Measurements from ENCODE around the gene ROR1. TPM values are rescaled to one million over a fixed set of nuclear protein-coding genes. Genes with fewer than 3 reads are reported as not detected.
"Not testable (repeated sequence)": the region's sequence is repeated elsewhere in the genome, so short reads cannot be mapped to it uniquely, and the experiment has no call there.

The ROR1 gene
- total RNA-seq, 1 experiment from 2014 or later: 1.4 TPM

DNA sequence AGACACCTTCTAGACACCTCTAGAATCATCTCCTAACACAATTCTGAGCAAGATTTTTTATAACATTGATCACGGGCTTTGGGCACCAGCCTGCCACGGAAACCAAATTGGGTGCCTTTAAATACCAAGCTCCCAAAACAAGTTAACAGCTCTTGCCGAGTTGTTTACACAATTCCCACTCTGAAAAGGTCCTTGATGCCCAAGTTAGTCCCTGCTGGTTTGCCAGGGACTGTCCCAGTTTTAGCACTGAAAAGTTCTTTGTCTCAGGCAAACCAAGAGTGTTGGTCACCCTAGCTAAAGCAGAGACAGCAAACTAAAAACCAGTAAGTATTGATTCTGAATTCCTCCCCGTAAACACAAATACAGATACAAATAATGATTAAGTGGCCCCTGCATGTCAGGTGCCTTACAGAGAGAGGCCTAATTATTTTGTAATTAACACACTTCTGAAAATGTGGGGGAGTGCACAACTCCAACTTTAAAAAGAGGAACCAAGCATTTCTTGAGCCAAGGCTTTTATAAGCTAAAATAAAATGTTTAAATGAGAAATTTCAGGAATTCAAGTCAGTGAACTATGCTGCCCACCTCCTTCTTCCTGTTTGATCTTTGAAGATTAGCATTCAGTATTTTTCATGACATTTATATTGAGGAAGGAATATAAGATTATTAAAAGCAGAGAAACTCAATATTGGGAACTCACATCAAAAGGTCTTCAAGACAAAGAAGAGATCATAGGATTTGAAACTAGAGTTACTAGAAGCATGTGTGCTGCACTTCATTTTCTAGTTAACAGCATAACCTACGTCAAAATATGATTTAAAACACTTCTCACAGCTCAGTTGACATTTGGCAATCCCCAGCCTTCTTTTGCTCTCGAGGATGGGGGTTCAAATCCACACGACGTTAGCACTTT is 420.6 kb downstream of the ROR1 start:
- H3K9me3 ChIP-seq: no peaks in the 10 kb centered on the region
- H3K4me3 ChIP-seq: no peak overlapping the region
- no peaks in the 10 kb centered on the region for H3K36me3 ChIP-seq
- H3K27me3 ChIP-seq: no peaks in the 10 kb centered on the region
- no peak for DNase-seq

DNA sequence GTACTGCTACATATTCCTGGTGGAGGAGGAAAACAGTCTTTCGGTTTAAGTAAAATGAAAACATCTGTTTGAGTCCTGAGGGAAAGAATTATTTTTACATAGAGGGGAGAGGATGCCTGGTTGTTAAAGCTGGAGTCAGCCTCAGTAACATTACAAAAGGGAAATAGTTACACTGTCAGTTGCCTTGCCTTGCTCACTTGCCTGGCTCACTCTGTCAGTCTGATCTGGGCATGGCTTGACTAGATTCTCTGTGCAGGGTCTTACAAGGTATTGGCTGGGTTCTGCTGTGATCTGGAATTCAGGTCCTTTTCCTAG is 421.2 kb downstream of the ROR1 start:
- H3K4me3 ChIP-seq: no peak overlapping the region
- DNase-seq: no peak
- no peaks in the 10 kb centered on the region for H3K9me3 ChIP-seq
- no peaks in the 10 kb centered on the region for H3K36me3 ChIP-seq
- H3K27me3 ChIP-seq: no peaks in the 10 kb centered on the region

- H3K9me3 ChIP-seq: no peaks in the 10 kb centered on the region
- no peaks in the 10 kb centered on the region for H3K36me3 ChIP-seq
- H3K4me3 ChIP-seq: no peak overlapping the region
- H3K27me3 ChIP-seq: no peaks in the 10 kb centered on the region
- no peak for DNase-seq
Observed at GRCh38 chr1:64196074-64196870, 422.5 kb downstream of the ROR1 start.

DNA sequence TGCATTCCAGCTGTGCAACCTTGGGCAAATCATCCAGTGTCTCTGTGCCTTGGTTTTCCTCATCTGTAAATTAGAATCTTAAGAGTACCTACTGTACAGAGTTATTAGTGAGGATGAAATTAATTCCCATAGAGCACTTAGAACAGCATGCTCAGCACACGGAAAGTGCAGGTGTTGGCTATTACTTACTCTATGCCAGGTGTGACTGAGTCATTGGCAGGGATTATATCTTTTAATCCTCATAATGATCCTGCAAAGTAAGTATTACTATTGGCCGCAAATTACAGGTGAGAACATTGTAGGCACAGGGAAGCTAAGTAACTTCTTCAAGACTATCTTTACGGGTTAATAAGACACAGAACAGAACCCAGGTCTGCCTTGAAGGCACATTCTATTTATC is 423.3 kb downstream of the ROR1 start:
- no peaks in the 10 kb centered on the region for H3K27me3 ChIP-seq
- H3K4me3 ChIP-seq: no peak overlapping the region
- no peaks in the 10 kb centered on the region for H3K36me3 ChIP-seq
- no peak for DNase-seq
- no peaks in the 10 kb centered on the region for H3K9me3 ChIP-seq

DNA sequence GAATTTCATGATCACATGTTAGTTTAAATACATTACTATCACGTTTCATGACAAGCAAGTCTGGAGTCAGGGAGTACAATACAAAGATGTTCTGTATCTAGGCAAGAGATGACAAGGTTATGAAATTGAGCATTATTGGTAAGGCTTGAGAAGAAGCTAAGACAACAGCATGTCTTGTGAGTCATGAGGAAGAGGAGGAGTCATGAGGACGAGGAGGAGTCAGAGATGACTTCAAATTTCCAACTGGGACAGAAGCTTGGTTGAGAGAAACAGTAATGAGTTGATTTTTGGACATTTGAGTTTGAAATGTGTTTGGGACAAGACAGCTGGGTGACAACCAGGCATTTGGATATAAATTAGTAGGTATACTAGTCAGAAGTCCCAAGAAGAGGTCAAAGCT is 425.3 kb downstream of the ROR1 start:
- Histone ChIP-seq H3K36me3 (no peaks in the 10 kb centered on the region), H3K9me3 (no peaks in the 10 kb centered on the region), H3K27me3 (no peaks in the 10 kb centered on the region), H3K4me3 (no peak overlapping the region)
- no peak for DNase-seq

GRCh38 chr1:64200064-64200463 is 426.2 kb downstream of the ROR1 start:
- Histone ChIP-seq H3K27me3 (no peaks in the 10 kb centered on the region), H3K9me3 (no peaks in the 10 kb centered on the region), H3K36me3 (no peaks in the 10 kb centered on the region), H3K4me3 (no peak overlapping the region)
- DNase-seq: no peak

GRCh38 chr1:64203420-64203819 is 429.6 kb downstream of the ROR1 start, which contains the start of gene UBE2U:
TSS of gene UBE2U (plus strand) at chr1:64203623. CDS start at chr1:64204051, 428 bp downstream.
- H3K27me3 ChIP-seq: no peaks in the 10 kb centered on the region
- no peaks in the 10 kb centered on the region for H3K9me3 ChIP-seq
- no peak for DNase-seq
- H3K36me3 ChIP-seq: no peaks in the 10 kb centered on the region
- H3K4me3 ChIP-seq: no peak within 1 kb of the TSS

DNA sequence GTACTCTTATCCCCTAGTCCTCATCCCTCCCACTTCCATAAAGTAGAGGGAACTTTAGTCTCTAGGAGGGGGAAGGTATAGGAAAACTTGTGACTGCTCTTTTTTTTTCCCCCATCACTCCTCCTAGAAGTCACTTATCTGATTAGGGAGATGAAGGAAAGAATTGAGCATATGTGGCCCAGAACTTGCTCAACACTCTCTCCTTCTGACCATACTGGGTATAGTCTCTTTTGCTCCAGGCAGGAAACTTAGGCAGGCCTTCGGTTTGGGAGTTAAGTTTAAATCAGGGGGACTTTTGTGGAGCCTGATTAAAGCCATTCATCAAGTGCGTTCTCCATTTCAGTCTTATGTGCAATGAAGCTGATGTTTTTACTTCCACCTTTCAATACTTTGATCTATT is 435.4 kb downstream of the ROR1 start:
- no peak overlapping the region for H3K4me3 ChIP-seq
- H3K36me3 ChIP-seq: no peaks in the 10 kb centered on the region
- H3K27me3 ChIP-seq: no peaks in the 10 kb centered on the region
- DNase-seq: no peak
- H3K9me3 ChIP-seq: no peaks in the 10 kb centered on the region

- Histone ChIP-seq H3K27me3 (no peaks in the 10 kb centered on the region), H3K36me3 (no peaks in the 10 kb centered on the region), H3K9me3 (no peaks in the 10 kb centered on the region), H3K4me3 (no peak overlapping the region)
- no peak for DNase-seq
Observed at GRCh38 chr1:64212031-64212430, 438.2 kb downstream of the ROR1 start.

- H3K36me3 ChIP-seq: no peaks in the 10 kb centered on the region
- no peaks in the 10 kb centered on the region for H3K9me3 ChIP-seq
- DNase-seq: no peak
- H3K4me3 ChIP-seq: no peak overlapping the region
- no peaks in the 10 kb centered on the region for H3K27me3 ChIP-seq
Observed at GRCh38 chr1:64215576-64215975, 441.8 kb downstream of the ROR1 start.

DNA sequence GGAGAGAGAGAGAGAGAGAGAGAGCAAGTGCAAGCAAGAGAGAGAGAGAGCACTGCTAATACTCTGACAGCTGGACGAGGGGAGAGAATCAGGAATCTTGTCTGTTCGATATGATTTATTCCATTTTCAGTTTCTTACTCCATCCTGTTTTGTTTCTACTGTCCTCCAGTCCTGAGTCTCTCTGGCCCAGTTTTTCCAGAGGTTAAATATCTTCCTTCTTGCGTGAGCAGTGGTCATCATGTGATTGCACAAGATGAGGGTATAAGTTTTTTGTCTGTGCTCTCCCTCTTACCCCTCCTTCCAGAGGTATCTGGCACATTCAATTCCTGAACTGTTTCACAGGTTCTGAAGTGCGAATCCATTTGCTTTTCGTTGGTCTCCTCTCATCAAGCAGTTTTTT is 446.4 kb downstream of the ROR1 start:
- H3K4me3 ChIP-seq: no peak overlapping the region
- H3K27me3 ChIP-seq: no peaks in the 10 kb centered on the region
- DNase-seq: no peak
- H3K36me3 ChIP-seq: no peaks in the 10 kb centered on the region
- no peaks in the 10 kb centered on the region for H3K9me3 ChIP-seq

DNA sequence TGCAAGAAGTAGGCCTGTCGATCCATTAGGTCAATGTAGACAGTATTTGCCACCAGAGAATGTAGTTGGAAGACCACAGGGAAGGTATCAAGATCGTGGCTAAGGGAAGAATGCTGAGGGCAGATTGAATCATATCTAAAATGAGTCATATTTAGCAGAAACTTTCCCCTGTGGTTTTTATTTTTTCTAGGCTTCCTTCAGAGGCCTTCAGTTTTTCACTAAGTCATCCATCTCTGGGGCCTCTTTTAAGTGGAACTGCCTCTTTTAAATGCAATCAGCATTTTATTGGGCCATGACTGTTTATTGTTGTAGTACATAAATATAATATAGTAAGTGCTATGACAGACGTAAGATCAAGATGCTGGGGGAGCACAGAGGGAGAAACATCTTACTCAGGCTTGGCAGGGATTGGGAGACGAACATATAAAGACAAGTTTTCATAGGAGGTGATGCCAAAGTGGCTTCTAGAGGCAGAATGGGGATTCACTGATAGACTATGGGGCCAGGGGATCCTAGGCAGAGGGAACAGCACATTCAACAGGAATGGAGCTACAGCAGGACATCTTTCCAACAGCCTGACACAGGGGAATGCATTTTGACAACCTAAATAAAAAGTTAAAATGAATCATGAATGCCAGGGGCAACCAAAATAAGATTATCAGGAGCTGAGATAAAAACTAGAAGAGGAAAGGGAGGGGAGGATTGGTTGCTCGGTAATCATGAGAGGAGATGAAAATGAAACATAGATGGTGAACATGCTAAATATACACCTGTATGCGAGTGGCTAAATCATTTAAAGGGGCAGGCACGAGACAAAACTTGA is 449.7 kb downstream of the ROR1 start:
- H3K27me3 ChIP-seq: no peaks in the 10 kb centered on the region
- peak; percentile 56 for DNase-seq
- no peak overlapping the region for H3K4me3 ChIP-seq
- no peaks in the 10 kb centered on the region for H3K36me3 ChIP-seq
- no peaks in the 10 kb centered on the region; the same call in 1 of the 2 replicates for H3K9me3 ChIP-seq

GRCh38 chr1:64224236-64224635 is 450.4 kb downstream of the ROR1 start:
- H3K27me3 ChIP-seq, H3K36me3 ChIP-seq, H3K9me3 ChIP-seq, H3K4me3 ChIP-seq, DNase-seq: not testable (repeated sequence)

DNA sequence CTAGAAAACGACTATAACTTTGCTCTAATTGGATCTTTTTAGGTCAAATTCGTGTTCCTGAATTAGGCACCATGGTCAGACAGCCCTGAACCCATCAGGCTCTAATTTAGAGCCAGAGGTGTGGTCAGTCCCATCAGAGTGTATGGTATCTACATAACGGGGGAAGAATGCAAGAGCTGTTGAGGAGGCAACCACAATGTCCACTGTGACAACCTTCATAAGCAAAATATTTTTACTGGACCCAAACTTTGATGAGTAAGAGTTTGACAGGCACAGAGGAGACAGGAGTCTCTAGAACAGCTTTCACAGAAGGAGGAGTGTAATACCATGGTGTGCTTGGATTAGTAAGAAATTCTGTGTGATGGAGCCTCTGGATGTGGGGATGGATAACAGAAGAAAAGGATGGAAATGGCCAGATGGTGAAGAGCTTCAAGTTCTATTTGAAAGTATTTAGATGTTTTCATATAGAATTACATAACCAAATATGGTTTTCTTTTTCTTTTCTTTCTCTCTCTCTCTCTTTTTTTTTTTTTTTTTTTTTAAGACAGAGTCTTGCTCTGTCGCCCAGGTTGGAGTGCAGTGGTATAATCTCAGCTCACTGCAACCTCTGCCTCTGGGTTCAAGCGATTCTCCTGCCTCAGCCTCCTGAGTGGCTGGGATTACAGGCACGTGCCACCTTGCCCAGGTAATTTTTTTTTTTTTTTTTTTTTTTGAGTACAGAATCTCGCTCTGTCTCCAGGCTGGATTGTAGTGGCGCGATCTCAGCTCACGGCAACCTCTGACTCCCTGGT is 454.5 kb downstream of the ROR1 start:
- peaks cover 3% of the 10 kb centered on the region for H3K9me3 ChIP-seq
- no peaks in the 10 kb centered on the region for H3K27me3 ChIP-seq
- no peaks in the 10 kb centered on the region for H3K36me3 ChIP-seq
- no peak overlapping the region for H3K4me3 ChIP-seq
- DNase-seq: no peak

DNA sequence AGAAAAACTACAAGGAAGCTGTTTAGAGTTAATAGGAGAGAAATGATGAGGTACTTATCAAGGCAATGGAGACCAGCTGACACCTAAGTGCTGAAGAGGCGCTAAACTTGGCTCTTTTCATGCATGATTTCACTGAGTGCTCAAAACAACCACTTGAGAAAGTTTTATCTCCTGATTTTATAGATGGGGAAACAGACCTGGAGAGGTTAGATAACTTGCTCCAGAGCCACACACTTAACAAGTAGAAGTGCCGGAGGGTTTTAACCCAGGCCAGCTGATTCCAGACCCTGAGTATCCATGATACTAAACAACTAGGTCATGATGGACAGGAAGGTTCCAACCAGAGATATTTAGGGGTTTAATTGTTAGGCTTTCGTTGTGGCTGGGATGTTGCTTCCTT is 455.5 kb downstream of the ROR1 start:
- Histone ChIP-seq H3K9me3 (peaks cover 3% of the 10 kb centered on the region), H3K4me3 (no peak overlapping the region), H3K36me3 (no peaks in the 10 kb centered on the region), H3K27me3 (no peaks in the 10 kb centered on the region)
- DNase-seq: no peak
